Glutamatergic neuron (in vitro differentiated cells): ENCODE results near the gene ADGRD1. TPM values are rescaled to one million over a fixed set of nuclear protein-coding genes. Genes with fewer than 3 reads are reported as not detected.

Experiments used
- DNase-seq: peaks from one replicate; pipeline ENCODE4 v3.0.0; 2022
- H3K27ac Mint-ChIP-seq: one replicate; pipeline ENCODE4 v1.8.0; 2020; ENCODE audit warnings: mild to moderate bottlenecking, mixed read lengths, inconsistent platforms; ENCODE audit not compliant: unreplicated experiment
- H3K27me3 Mint-ChIP-seq: one replicate; pipeline ENCODE4 v1.8.0; 2020; ENCODE audit warnings: mild to moderate bottlenecking, moderate library complexity, mixed read lengths, inconsistent platforms; ENCODE audit not compliant: unreplicated experiment
- H3K36me3 Mint-ChIP-seq: one replicate; pipeline ENCODE4 v1.8.0; 2020; ENCODE audit warnings: mild to moderate bottlenecking, mixed read lengths, inconsistent platforms; ENCODE audit not compliant: unreplicated experiment
- H3K4me1 Mint-ChIP-seq: one replicate; pipeline ENCODE4 v1.8.0; 2020; ENCODE audit warnings: mild to moderate bottlenecking, low read depth, mixed read lengths, inconsistent platforms; ENCODE audit not compliant: unreplicated experiment
- H3K4me3 Mint-ChIP-seq: one replicate; pipeline ENCODE4 v1.8.0; 2020; ENCODE audit warnings: mild to moderate bottlenecking, mixed read lengths, inconsistent platforms; ENCODE audit not compliant: unreplicated experiment
- H3K9me3 Mint-ChIP-seq: one replicate; pipeline ENCODE4 v1.8.0; 2020; ENCODE audit warnings: mild to moderate bottlenecking, moderate library complexity, mixed read lengths, inconsistent platforms; ENCODE audit not compliant: unreplicated experiment
- CTCF ChIP-seq: fragments of 200-600 bp; sonication (generic); IDR thresholded peaks from one replicate; pipeline ENCODE4 v1.5.0; 2021; ENCODE audit not compliant: partially characterized antibody, unreplicated experiment
- total RNA-seq: library from RNA; stranded (reverse); fragmentation: NEBNext Ultra II Directional; extraction: Animal tissue kit (Norgen Biotek cat#: 25700); gene quantifications from one replicate; pipeline ENCODE4 v1.2.1, GENCODE V29; 2021; ENCODE audit not compliant: unreplicated experiment

ADGRD1 gene
- total RNA-seq, 1 donor from 2014 or later: 0.96 TPM

GRCh38 chr12:130973109-130973508 is 19.4 kb downstream of the ADGRD1 start:
- no peak for DNase-seq
- H3K9me3 Mint-ChIP-seq: peaks cover 3% of the 10 kb centered on the region
- no peak overlapping the region for H3K27ac Mint-ChIP-seq
- H3K4me1 Mint-ChIP-seq: peaks cover 2% of the 10 kb centered on the region
- H3K4me3 Mint-ChIP-seq: no peak overlapping the region
- no peak for TF ChIP-seq CTCF
- no peaks in the 10 kb centered on the region for H3K36me3 Mint-ChIP-seq
- no peaks in the 10 kb centered on the region for H3K27me3 Mint-ChIP-seq

GRCh38 chr12:130973906-130974305 is 20.2 kb downstream of the ADGRD1 start:
- no peak for DNase-seq
- no peak overlapping the region for H3K4me3 Mint-ChIP-seq
- peaks cover 2% of the 10 kb centered on the region for H3K4me1 Mint-ChIP-seq
- H3K36me3 Mint-ChIP-seq: no peaks in the 10 kb centered on the region
- no peak for TF ChIP-seq CTCF
- no peaks in the 10 kb centered on the region for H3K27me3 Mint-ChIP-seq
- H3K27ac Mint-ChIP-seq: no peak overlapping the region
- H3K9me3 Mint-ChIP-seq: peaks cover 3% of the 10 kb centered on the region

GRCh38 chr12:130975116-130975515 is 21.4 kb downstream of the ADGRD1 start:
- peaks cover 2% of the 10 kb centered on the region for H3K27me3 Mint-ChIP-seq
- TF ChIP-seq CTCF: no peak
- DNase-seq: no peak
- no peak overlapping the region for H3K4me3 Mint-ChIP-seq
- H3K36me3 Mint-ChIP-seq: no peaks in the 10 kb centered on the region
- peaks cover 3% of the 10 kb centered on the region for H3K9me3 Mint-ChIP-seq
- H3K27ac Mint-ChIP-seq: no peak overlapping the region
- peaks cover 5% of the 10 kb centered on the region for H3K4me1 Mint-ChIP-seq

GRCh38 chr12:130976171-130976720 is 22.5 kb downstream of the ADGRD1 start:
- H3K36me3 Mint-ChIP-seq: no peaks in the 10 kb centered on the region
- H3K27me3 Mint-ChIP-seq: peaks cover 2% of the 10 kb centered on the region
- no peak overlapping the region for H3K4me3 Mint-ChIP-seq
- H3K27ac Mint-ChIP-seq: no peak overlapping the region
- peaks cover 9% of the 10 kb centered on the region for H3K4me1 Mint-ChIP-seq
- DNase-seq: no peak
- H3K9me3 Mint-ChIP-seq: peaks cover 4% of the 10 kb centered on the region
- TF ChIP-seq CTCF: no peak

- no peak overlapping the region for H3K4me3 Mint-ChIP-seq
- no peaks in the 10 kb centered on the region for H3K36me3 Mint-ChIP-seq
- H3K27ac Mint-ChIP-seq: no peak overlapping the region
- H3K4me1 Mint-ChIP-seq: peaks cover 9% of the 10 kb centered on the region
- H3K27me3 Mint-ChIP-seq: peaks cover 4% of the 10 kb centered on the region
- peaks cover 5% of the 10 kb centered on the region for H3K9me3 Mint-ChIP-seq
- TF ChIP-seq CTCF: no peak
- no peak for DNase-seq
Measured at GRCh38 chr12:130977046-130977742, 23.5 kb downstream of the ADGRD1 start.
